HG03439 (cell line): Measurements from ENCODE around the gene CTIF.

Experiments used
- ATAC-seq: cut with Tn5 transposase; IDR thresholded peaks from one replicate; pipeline ENCODE4 v1.9.1; 2021; ENCODE audit warnings: mild to moderate bottlenecking, moderate library complexity; ENCODE audit not compliant: unreplicated experiment

The CTIF gene

GRCh38 chr18:48675912-48676311, 137.1 kb downstream of the CTIF start:
- no peak for ATAC-seq

DNA sequence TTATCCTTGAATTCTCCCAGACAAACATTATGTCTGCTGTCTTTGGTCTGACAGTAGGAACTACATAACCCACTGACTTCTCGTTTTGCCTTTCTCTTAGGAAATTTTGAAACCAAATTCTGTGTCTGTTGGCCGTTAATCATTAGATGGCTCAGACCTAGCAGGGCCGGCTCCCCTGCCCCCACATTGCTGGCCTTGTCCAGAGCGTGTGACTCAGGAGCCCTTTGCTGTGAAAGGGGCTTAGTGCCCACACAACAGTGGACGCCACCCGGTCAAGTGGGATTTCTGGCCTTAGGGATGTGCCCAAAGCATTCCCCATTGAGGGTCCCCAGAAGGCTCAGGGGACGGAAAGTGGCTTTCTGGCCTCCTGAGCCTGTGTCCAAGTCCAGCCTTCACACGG, 137.5 kb downstream of the CTIF start:
- no peak for ATAC-seq

DNA sequence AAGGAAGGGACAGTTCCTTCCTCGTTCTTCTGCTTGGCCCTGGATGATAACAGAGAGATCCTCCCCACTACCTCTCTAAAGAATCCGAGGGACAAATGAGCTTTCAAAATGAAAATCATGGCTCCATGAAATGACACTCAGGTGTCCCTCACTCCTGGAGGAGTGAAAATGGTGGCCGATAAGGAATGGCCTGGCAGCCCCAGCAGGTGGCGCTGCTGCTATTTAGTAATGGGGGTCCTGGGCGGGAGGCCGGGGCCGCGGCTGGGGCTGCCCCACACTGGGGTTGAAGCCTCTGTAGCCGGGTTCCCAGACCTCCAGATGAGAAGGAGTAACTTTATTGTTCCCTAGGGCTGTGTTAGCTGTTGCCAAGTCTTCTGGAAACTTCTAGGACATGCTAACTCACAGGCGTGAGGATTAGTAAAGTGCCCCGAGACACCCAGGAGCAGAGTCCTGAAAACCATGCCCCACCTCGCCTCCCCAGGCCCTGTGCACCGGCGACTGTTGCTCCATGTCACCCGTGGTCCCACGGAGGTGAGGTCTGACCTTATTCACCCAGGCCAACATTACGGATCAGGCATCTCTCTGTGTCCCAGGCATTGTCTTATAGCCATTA, 138.0 kb downstream of the CTIF start:
- ATAC-seq, result peak; percentile 47

DNA sequence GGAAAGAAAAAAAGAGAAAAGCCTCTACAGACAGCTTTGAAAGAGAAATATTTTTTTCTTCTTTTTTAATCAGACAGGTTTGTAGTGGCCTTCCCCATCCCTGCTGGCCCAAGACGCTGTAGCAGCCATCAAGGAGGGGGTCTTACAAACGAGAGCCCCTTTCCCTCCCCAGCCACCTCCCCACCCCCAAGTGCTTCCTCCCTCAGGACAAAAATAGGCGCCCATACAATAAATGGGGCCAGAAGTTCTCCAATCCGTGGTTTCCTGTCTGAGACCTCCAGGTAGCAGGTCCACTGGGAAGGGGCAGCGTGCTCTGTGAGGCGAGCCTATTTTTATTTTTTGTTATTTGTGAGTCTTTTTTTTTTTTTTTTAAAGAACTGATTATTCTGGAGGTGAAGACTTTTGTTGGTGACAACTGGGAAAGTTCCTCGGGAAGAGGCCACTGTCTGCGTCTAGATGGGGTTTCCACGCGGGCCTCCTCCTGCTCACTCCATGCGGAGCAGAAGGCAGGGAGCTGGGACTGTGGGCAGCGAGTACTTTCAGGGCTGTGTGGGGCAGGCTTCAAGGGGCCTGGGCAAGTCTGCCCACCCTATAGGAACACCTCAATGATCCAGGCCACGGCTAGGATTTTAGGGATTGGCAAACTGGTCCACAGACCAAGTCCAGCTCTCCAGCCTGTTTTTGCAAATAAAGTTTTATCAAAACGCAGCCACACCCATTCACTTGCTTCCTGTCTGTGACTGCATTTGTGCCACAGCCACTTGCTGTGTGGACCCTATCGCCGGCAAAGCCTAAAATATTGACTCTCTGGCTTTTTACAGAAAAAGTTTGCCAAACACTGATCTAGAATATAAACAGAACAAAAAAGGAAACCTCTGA, 139.6 kb downstream of the CTIF start:
- no peak for ATAC-seq

GRCh38 chr18:48679236-48679635, 140.4 kb downstream of the CTIF start:
- ATAC-seq, result no peak

DNA sequence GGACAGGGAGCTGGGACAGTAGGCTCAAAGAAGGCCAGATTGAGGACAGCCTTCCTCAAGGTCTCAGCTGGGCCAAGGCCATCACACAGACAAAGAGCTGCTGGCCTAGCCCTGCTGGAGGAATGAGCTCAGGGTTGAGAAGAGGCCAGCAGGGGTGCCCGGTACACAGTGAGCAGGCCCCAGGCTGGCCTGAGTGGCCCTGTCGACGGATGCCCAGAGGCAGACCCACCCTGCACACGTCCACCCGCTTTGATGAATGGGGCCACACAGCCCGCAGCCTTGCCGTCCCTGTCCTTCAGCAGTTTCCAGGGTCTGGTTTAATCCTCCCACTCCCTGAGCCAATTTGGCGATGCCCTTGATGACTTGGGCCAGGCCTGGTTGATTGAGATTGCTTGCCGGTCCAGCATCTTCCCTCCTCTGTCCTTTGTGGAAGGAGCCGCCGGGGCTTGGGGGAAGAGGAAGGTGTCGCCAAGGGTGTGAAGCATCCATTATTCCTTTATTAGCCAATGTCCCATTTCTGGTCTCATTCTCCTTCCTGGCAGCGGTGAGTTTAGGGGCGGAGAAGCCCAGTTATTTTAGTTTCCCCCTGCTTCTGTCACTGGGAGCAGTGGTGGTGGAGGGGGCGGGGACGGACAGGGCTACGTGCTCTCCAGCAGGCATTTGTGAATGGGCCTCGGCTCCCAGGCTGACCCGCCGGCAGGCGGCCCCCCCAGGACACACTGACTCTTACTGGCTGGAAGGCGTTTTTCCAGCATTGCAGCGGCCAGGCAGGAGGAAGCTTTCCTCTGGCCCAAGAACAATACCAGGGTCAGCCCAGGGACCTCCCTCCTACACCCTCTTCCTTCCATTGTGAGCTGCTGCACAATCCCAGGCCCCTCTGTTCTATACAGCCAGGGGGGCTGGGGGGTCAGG, 141.8 kb downstream of the CTIF start:
- no peak for ATAC-seq

GRCh38 chr18:48682768-48683167, 143.9 kb downstream of the CTIF start:
- ATAC-seq, result no peak

GRCh38 chr18:48683197-48683596, 144.4 kb downstream of the CTIF start:
- no peak for ATAC-seq

DNA sequence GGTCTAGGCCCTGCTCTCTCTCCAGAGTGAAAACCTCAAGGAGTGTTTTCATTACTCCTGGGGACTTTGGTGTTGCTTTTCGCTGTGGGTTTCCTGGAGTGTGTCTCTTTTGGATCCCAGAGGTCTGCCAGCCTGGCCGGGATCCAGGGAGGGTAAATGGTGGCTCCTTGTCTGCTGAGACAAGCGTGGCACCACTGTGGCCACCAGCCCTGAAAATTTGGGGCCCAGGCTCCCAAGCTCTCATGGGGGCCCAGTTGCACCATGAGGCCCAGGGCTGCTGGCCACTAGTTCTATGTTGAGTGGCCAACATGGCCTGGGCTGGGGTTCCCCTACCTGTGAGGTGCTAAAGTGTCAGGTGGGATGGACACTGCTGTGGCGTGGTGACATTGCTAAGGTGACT, 144.8 kb downstream of the CTIF start:
- no peak for ATAC-seq

DNA sequence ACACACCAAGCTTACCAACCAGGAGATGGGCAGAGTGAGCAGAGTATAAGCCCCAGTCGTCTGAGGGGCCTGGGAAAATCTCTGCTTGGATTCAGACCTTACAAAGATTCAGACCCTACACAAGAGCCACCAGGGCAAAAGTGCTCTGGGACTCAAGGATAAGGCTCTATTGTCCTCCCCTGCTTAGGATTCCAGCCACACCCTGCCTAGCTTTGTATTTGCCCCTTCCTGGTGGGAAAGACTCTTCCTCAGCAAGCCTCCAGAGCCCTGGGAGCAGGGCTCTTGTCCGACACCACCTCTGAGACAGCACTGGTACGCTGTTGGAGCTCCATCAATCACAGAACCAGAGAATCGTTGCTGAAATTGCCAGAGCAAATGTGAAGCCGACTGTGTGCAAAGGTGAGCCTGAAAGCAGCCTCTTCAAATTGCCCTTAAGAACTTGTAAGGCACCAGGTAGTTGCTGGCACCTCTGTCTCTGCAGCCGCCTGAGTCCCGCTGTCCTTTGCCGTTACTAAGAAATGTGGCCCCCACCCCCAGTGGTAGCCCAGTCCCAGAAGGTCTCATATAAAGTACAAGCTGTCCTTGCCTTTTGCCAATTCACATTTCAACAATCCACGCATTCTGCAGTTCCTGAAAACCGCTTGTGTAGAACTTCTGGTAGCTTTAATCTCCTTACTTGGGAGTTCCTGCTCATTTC, 148.7 kb downstream of the CTIF start:
- no peak for ATAC-seq

DNA sequence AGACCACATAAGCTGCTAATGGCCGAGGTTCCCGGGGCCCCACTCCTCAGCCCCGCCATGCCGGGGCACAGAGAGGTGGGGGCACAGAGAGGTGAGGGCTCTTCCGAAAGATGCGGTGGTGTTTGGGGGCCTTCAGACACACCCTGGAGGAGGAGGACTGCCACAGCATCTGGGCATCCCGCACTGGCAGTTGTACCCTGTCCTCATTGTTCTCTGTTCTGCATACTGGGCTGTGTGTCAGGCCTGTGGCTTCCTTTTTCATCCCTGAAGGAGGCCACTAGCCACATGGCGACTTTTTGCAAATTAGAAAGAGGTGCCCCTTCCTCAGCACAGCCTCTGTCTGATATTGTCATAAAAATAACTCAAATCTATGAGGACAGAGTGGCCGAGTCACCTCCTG, 150.1 kb downstream of the CTIF start:
- ATAC-seq, result no peak

DNA sequence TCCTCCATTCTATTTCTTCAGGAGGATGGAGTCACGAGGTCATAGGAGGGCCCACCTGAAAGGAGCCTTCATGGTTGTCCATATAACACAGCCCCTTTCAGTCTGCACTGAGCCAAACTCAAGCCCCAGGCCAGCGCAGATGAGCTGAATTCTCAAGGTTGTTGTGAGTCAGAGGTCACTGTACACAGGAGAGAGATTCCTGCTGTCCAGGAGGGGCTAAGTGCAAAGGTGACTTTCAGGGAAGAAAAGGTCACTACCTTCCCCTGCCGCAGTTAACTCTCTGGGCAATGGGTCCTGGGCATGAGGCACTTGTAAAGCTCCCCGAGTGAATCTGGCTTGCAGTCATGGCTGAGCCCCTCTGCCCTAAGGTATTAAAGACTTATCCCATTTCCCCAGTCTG, 150.7 kb downstream of the CTIF start:
- ATAC-seq, result no peak

- no peak for ATAC-seq
Observed at GRCh38 chr18:48690494-48690893, 151.7 kb downstream of the CTIF start.

DNA sequence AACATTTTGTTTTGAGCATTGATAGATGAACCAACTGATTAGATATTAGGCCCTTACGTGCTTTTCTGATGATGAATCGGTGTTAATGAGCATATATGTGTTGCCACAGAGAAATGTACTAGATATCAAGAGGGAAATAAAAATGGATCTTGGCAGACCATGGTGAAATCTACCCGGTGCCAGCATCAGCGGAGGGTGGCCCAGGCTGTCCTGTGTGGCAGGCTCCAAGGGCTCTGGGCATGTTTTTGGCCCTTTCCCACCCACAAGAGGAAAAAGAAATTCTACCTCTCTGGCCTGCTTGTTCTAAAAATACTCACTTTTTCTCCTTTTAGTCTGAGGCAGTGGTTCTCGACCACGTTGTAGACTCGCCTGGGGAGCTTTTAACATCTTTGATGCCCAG, 154.2 kb downstream of the CTIF start:
- ATAC-seq, result no peak

GRCh38 chr18:48693625-48694262, 154.9 kb downstream of the CTIF start:
- no peak for ATAC-seq

DNA sequence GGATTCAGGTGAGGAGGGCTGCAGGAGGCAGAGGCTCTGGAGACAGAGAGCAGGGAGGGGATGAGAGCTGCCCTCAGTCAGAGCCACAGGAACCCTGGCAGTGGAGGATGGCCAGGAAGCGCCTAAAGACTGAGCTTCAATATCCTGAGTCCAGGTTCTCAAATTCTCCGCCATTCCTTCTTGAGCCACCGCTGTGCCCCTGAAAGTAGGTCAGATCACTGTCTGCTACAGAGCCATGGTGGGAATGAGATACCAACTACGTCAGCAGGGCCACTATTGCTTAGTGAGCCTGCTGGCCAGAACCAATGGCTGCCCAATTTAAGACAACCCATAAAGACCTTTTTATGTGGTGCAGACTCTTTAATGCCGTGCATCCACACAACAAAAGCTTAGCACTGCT, 155.5 kb downstream of the CTIF start:
- no peak for ATAC-seq

- ATAC-seq, result no peak
Observed at GRCh38 chr18:48695671-48696070, 156.8 kb downstream of the CTIF start.

GRCh38 chr18:48696218-48696617, 157.4 kb downstream of the CTIF start:
- ATAC-seq, result no peak

DNA sequence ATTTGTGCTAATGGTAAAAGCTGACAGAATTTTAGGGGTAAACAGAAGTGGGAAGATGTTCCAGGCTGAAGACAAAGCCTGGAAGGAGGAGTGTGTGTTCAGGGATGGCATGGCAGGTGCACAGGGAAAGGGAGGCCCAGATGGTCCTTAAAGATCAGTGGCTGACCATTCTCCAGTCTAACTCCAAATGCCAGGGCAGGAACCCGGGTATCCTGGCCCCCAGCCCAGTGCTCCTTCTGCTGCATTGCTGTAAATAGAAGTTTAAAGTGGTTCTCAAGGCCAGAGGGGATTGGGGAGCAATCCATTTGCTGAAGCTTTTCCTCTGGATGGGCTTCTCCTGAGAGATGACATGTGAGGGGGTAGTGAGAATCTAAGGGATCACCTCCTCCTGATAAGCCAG, 158.6 kb downstream of the CTIF start:
- no peak for ATAC-seq

DNA sequence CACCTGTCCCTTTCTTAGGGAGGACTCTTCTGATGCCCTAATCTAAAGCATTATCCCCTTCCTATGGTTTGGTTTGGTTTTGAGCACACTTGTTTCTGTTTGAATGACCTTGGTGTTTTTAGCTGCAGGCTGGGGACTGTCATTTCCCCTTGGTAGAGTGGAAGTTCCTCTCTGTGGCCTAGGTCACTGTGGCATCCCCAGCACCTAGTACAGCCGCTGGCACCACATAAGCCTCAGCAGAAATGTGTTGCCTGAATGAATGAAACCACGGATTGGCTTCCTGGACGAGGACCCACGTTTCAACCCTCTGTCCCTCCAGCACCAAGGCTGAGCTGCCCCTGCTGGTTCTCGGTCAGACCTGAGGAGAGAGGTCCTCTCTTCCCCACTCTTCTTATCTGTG, 159.9 kb downstream of the CTIF start:
- ATAC-seq, result no peak
